H1 (cell line): ENCODE data around the gene NPFF. TPM values are rescaled to one million over a fixed set of nuclear protein-coding genes. Genes with fewer than 3 reads are reported as not detected.

Experiments
- ATF3 ChIP-seq: IDR thresholded peaks from 2 replicates; pipeline ENCODE4 v1.6.1; 2011; ENCODE audit warnings: low read depth, mild to moderate bottlenecking, low read length; ENCODE audit not compliant: insufficient read depth
- CHD7 ChIP-seq: fragments of 300-600 bp; sonication (generic); IDR thresholded peaks from 2 replicates; pipeline ENCODE4 v1.7.1; 2012; ENCODE audit warnings: low read length, moderate library complexity, mild to moderate bottlenecking, inconsistent platforms; ENCODE audit not compliant: insufficient replicate concordance
- YY1 ChIP-seq: IDR thresholded peaks from 2 replicates; pipeline ENCODE4 v1.6.1; 2011; ENCODE audit warnings: low read depth, mild to moderate bottlenecking, low read length
- polyA plus RNA-seq, 7 experiments: library from polyadenylated mRNA; depleted of rRNA in 3 of 7; stranded (reverse) in 5 of 7; unstranded in 2 of 7; fragments of >200 nt in 5 of 7; fragments of 200-250 nt in 2 of 7; gene quantifications; 1 replicate in 5 of 7; 2 replicates in 1 of 7; 4 replicates in 1 of 7; pipeline versions ENCODE4 v1.2.1 to v1.2.3, GENCODE V29; 2011 to 2013; ENCODE audit warnings: missing spikeins in 2 of 7, mixed read lengths in 2 of 7
- total RNA-seq: library from RNA; stranded (reverse); fragmentation: NEBNext Ultra II Directional; extraction: Animal tissue kit (Norgen Biotek cat#: 25700); gene quantifications from 2 replicates; pipeline ENCODE4 v1.2.1, GENCODE V29; 2021

Gene NPFF
- total and polyA plus RNA-seq, 2 of the 8 experiments (the other 6 are each of a cell fraction or from before 2014, with no cell fraction given): not detected

GRCh38 chr12:53506450-53506785 is 866 bp downstream of the NPFF start (continued):
- no peak for TF ChIP-seq CHD7
- TF ChIP-seq YY1: no peak
- no peak for TF ChIP-seq ATF3
